ENCODE measurements around the gene NUDT22.

Gene NUDT22

GRCh38 chr11:64248578-64248977 lies 22.5 kb downstream of the NUDT22 start:
- H3K4me3 ChIP-seq (ENCODE audit: low read depth, low read length) = no peak overlapping the region
- no peak overlapping the region for H3K27ac ChIP-seq
- H3K27me3 ChIP-seq (replicated peaks) = no peaks in the 10 kb centered on the region
- TF ChIP-seq CTCF (IDR thresholded peaks at IDR 0.05; ENCODE audit: low read depth, low read length, missing control alignments) = no peak
- peaks cover 5% of the 10 kb centered on the region for H3K36me3 ChIP-seq (replicated peaks)
- in situ Hi-C loops (cut with HindIII; ENCODE audit: low pct_ligation_motif_present, low sequenced_read_pairs) = no loop called here
- DNase-seq = no peak

GRCh38 chr11:64249038-64249437 lies 23.0 kb downstream of the NUDT22 start:
- Histone ChIP-seq H3K27me3 (replicated peaks) (no peaks in the 10 kb centered on the region), H3K36me3 (replicated peaks) (peaks cover 3% of the 10 kb centered on the region), H3K4me3 (ENCODE audit: low read depth, low read length) (no peak overlapping the region), H3K27ac (no peak overlapping the region)
- DNase-seq = no peak
- no peak for TF ChIP-seq CTCF (IDR thresholded peaks at IDR 0.05; ENCODE audit: low read depth, low read length, missing control alignments)
- in situ Hi-C loops (cut with HindIII; ENCODE audit: low pct_ligation_motif_present, low sequenced_read_pairs) = no loop called here

GRCh38 chr11:64249563-64250414 lies 23.7 kb downstream of the NUDT22 start:
- no peak for TF ChIP-seq CTCF (IDR thresholded peaks at IDR 0.05; ENCODE audit: low read depth, low read length, missing control alignments)
- no peak for DNase-seq
- no peak overlapping the region for H3K4me3 ChIP-seq (ENCODE audit: low read depth, low read length)
- H3K27me3 ChIP-seq (replicated peaks) = no peaks in the 10 kb centered on the region
- in situ Hi-C loops (cut with HindIII; ENCODE audit: low pct_ligation_motif_present, low sequenced_read_pairs) = no loop called here
- H3K36me3 ChIP-seq (replicated peaks) = peaks cover 3% of the 10 kb centered on the region
- H3K27ac ChIP-seq = no peak overlapping the region

GRCh38 chr11:64250415-64251015 lies 24.4 kb downstream of the NUDT22 start:
- no peak for TF ChIP-seq CTCF (IDR thresholded peaks at IDR 0.05; ENCODE audit: low read depth, low read length, missing control alignments)
- Histone ChIP-seq H3K4me3 (ENCODE audit: low read depth, low read length) (peak overlapping the region; percentile 61), H3K27me3 (replicated peaks) (no peaks in the 10 kb centered on the region), H3K36me3 (replicated peaks) (peaks cover 10% of the 10 kb centered on the region), H3K27ac (no peak overlapping the region)
- DNase-seq = no peak
- in situ Hi-C loops (cut with HindIII; ENCODE audit: low pct_ligation_motif_present, low sequenced_read_pairs) = no loop called here

GRCh38 chr11:64251016-64251752 lies 25.1 kb downstream of the NUDT22 start, which contains the start of gene PLCB3:
TSS of gene PLCB3 (plus strand) at chr11:64251530. CDS start at chr11:64251650, 120 bp downstream.
- peak within 1 kb of the TSS; percentile 29 for H3K27ac ChIP-seq
- TF ChIP-seq CTCF (IDR thresholded peaks at IDR 0.05; ENCODE audit: low read depth, low read length, missing control alignments) = peak; percentile 54
- H3K27me3 ChIP-seq (replicated peaks) = no peaks in the 10 kb centered on the region
- DNase-seq = no peak
- peak within 1 kb of the TSS; percentile 77 for H3K4me3 ChIP-seq (ENCODE audit: low read depth, low read length)
- H3K36me3 ChIP-seq (replicated peaks) = peaks cover 17% of the 10 kb centered on the region
- in situ Hi-C loops (cut with HindIII; ENCODE audit: low pct_ligation_motif_present, low sequenced_read_pairs) = no loop called here

Measured in brain microvascular endothelial cell (primary cell).